Gastroesophageal sphincter (tissue), 4 donors: ENCODE measurements around the gene PPP2R3A. TPM values are rescaled to one million over a fixed set of nuclear protein-coding genes. Genes with fewer than 3 reads are reported as not detected.

Experiments
- ATAC-seq: fragments of 150-250 bp; one replicate; pipeline ENCODE4 v1.9.1; 2016; ENCODE audit warnings: mild to moderate bottlenecking, moderate library complexity
- H3K27ac ChIP-seq, 4 donors: fragments of 200-600 bp; sonication (generic) in 3 of 4; 1 replicate in 3 of 4; 2 replicates in 1 of 4; pipeline ENCODE4 v1.5.1; 2016 to 2019
- H3K27me3 ChIP-seq: fragments of 200-600 bp; sonication (generic); one replicate; pipeline ENCODE4 v1.5.1; 2019
- H3K36me3 ChIP-seq, 2 donors: fragments of 200-600 bp; sonication (generic); one replicate each; pipeline ENCODE4 v1.5.1; 2019; ENCODE audit warnings: control low read depth in 1 of 2
- H3K4me1 ChIP-seq, 3 donors: fragments of 200-600 bp; sonication (generic); 1 replicate in 2 of 3; 2 replicates in 1 of 3; pipeline ENCODE4 v1.5.1; 2016 to 2019; ENCODE audit warnings: control low read depth in 2 of 3
- H3K4me3 ChIP-seq, 2 donors: fragments of 200-600 bp; sonication (generic); one replicate each; pipeline ENCODE4 v1.5.1; 2019; ENCODE audit warnings: mild to moderate bottlenecking in 1 of 2, moderate library complexity in 1 of 2
- H3K9me3 ChIP-seq, 3 donors: fragments of 200-600 bp; sonication (generic); one replicate each; pipeline ENCODE4 v1.5.1; 2017 to 2019; ENCODE audit warnings: control low read depth in 2 of 3
- EP300 ChIP-seq: sonication (generic); formaldehyde crosslinking; IDR thresholded peaks from one replicate; pipeline ENCODE4 v1.6.1; 2017; ENCODE audit warnings: antibody characterized with exemption, mild to moderate bottlenecking
- POLR2A ChIP-seq, 2 donors: fragments of 450-650 bp; IDR thresholded peaks; one replicate each; pipeline ENCODE4 v1.6.1; 2017; ENCODE audit warnings: antibody characterized with exemption in 2 of 2, mild to moderate bottlenecking in 2 of 2, moderate library complexity in 1 of 2
- POLR2AphosphoS5 ChIP-seq: sonication (generic); formaldehyde crosslinking; IDR thresholded peaks from one replicate; pipeline ENCODE4 v1.6.1; 2017; ENCODE audit warnings: antibody characterized with exemption
- WGBS, 2 donors: methylation state at CpG; one replicate each; pipeline ENCODE4 v1.1.5; 2018; ENCODE audit warnings: low coverage in 1 of 2; 5-methylcytosine and 5-hydroxymethylcytosine counted together
- total RNA-seq, 4 donors: library from RNA; depleted of rRNA; stranded (reverse); fragments of >200 nt; gene quantifications; one replicate each; pipeline ENCODE4 v1.1.0, GENCODE V29; 2016
- TF ChIP-seq, protein P1 (sequence below), 4 experiments: fragments of 200-600 bp in 2 of 4; fragments of 450-650 bp in 2 of 4; sonication (generic) in 1 of 4; IDR thresholded peaks; one replicate each; pipeline ENCODE4 v1.5.1; 2017 to 2019; ENCODE audit warnings: antibody characterized with exemption in 4 of 4, mild to moderate bottlenecking in 2 of 4, moderate library complexity in 2 of 4

PPP2R3A gene
- total RNA-seq, 4 donors from 2014 or later: 22.5 to 31.8 (median 27.8) TPM

- 95 to 97% methylated on average over 2 of the region's 2 CpGs for WGBS, 2 donors
- no peaks in the 10 kb centered on the region for H3K27me3 ChIP-seq
- TF ChIP-seq POLR2AphosphoS5: no peak
- no peak for TF ChIP-seq EP300
- no peak for TF ChIP-seq POLR2A (IDR thresholded peaks at IDR 0.05)
- TF ChIP-seq, protein P1, sequence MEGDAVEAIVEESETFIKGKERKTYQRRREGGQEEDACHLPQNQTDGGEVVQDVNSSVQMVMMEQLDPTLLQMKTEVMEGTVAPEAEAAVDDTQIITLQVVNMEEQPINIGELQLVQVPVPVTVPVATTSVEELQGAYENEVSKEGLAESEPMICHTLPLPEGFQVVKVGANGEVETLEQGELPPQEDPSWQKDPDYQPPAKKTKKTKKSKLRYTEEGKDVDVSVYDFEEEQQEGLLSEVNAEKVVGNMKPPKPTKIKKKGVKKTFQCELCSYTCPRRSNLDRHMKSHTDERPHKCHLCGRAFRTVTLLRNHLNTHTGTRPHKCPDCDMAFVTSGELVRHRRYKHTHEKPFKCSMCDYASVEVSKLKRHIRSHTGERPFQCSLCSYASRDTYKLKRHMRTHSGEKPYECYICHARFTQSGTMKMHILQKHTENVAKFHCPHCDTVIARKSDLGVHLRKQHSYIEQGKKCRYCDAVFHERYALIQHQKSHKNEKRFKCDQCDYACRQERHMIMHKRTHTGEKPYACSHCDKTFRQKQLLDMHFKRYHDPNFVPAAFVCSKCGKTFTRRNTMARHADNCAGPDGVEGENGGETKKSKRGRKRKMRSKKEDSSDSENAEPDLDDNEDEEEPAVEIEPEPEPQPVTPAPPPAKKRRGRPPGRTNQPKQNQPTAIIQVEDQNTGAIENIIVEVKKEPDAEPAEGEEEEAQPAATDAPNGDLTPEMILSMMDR (IDR thresholded peaks at IDR 0.05): no peak
- H3K9me3 ChIP-seq: no peaks in the 10 kb centered on the region
- no peak overlapping the region for H3K4me3 ChIP-seq
- ATAC-seq: no peak
- no peaks in the 10 kb centered on the region for H3K36me3 ChIP-seq
- no peak overlapping the region for H3K27ac ChIP-seq
- peaks cover 0 to 43% (median 4%) of the 10 kb centered on the region in 3 donors for H3K4me1 ChIP-seq
Measured at GRCh38 chr3:135987661-135988060, 22.1 kb downstream of the PPP2R3A start.

DNA sequence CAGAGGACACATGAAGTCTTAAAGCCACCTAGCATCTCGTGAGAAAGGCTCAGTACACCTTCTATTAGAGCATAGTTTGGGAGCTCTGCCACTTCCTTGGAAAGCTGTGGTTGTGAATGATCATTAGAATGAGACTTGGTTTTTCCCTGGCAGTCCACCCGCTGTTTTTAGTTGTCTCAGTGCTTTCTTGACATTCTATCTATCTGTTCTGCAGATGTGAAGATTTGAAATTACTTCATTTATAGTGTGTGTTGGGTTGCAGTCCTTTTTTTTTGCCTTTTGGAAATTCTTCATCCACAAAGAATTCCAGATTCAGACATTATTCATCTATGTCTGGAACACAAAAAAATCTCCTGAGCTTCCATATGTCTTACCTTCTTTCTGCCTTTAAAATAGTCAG, 23.7 kb downstream of the PPP2R3A start:
- H3K4me3 ChIP-seq: no peak overlapping the region
- no peaks in the 10 kb centered on the region for H3K27me3 ChIP-seq
- H3K27ac ChIP-seq: no peak overlapping the region
- ATAC-seq: no peak
- WGBS, 2 donors: 31 to 33% methylated on average over 2 of the region's 2 CpGs
- H3K9me3 ChIP-seq: no peaks in the 10 kb centered on the region
- H3K4me1 ChIP-seq: peaks cover 0 to 43% (median 4%) of the 10 kb centered on the region in 3 donors
- no peak for TF ChIP-seq POLR2A (IDR thresholded peaks at IDR 0.05)
- no peak for TF ChIP-seq EP300
- H3K36me3 ChIP-seq: no peaks in the 10 kb centered on the region

DNA sequence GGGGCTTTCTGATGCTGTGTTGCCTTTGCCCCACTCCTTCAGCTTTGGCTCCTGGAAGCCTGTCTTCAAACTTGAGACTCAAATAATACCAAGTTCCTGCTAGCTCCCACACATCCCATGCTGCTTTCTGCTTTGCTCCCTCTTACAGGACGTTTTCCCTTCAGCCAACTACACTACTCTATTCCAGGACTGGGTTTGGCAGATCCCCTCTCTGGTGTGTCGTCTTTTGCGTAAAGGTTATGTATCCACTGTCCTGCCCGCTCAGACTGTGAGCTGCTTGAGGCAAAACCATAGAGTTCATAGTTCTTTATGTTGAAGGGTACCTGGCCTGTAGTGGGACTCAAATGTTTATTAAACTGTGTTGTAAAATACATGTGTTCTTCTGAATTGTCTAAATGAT, 25.4 kb downstream of the PPP2R3A start:
- Histone ChIP-seq H3K36me3 (no peaks in the 10 kb centered on the region), H3K4me3 (no peak overlapping the region), H3K4me1 (peaks cover 0 to 59% (median 4%) of the 10 kb centered on the region in 3 donors), H3K27me3 (no peaks in the 10 kb centered on the region), H3K27ac (peak overlapping the region in 2 of 4 donors; percentile 17 to 33), H3K9me3 (no peaks in the 10 kb centered on the region)
- 43 to 68% methylated on average over 4 of the region's 4 CpGs for WGBS, 2 donors
- no peak for TF ChIP-seq EP300
- no peak for TF ChIP-seq POLR2AphosphoS5
- TF ChIP-seq POLR2A (IDR thresholded peaks at IDR 0.05): no peak
- TF ChIP-seq, protein P1 (IDR thresholded peaks at IDR 0.05): no peak
- ATAC-seq: no peak

DNA sequence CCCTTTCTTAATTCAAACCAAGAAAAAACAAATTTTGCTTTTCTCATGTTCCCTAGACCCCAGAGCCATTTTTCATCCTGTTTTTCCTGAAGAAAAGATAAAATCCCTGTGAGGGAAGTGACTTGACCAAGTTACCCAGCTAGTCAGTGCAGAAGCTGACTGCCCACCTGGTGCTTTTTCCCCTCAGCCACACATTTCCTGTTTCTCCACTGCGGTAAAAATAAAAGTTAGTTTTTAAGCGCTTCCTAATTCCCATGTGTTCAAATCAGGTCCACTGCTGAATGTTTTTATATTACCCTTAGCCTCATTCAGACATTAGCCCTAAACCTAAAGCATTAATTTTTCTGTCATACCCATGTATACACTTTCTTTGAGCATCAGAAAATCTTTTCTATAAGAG, 26.1 kb downstream of the PPP2R3A start:
- H3K4me1 ChIP-seq: peaks cover 0 to 67% (median 6%) of the 10 kb centered on the region in 3 donors
- 32 to 51% methylated on average over 2 of the region's 2 CpGs for WGBS, 2 donors
- no peaks in the 10 kb centered on the region for H3K27me3 ChIP-seq
- peak overlapping the region in 3 of 4 donors; percentile 13 to 57 (median 54) for H3K27ac ChIP-seq
- no peak for TF ChIP-seq POLR2AphosphoS5
- no peak for TF ChIP-seq EP300
- TF ChIP-seq POLR2A (IDR thresholded peaks at IDR 0.05): no peak
- TF ChIP-seq, protein P1 (IDR thresholded peaks at IDR 0.05): no peak
- no peaks in the 10 kb centered on the region for H3K36me3 ChIP-seq
- H3K4me3 ChIP-seq: no peak overlapping the region
- H3K9me3 ChIP-seq: no peaks in the 10 kb centered on the region
- ATAC-seq: no peak

GRCh38 chr3:135992072-135992471, 26.5 kb downstream of the PPP2R3A start:
- H3K4me1 ChIP-seq: peaks cover 0 to 71% (median 6%) of the 10 kb centered on the region in 3 donors
- peak overlapping the region in 3 of 4 donors; percentile 15 to 65 (median 54) for H3K27ac ChIP-seq
- TF ChIP-seq POLR2A (IDR thresholded peaks at IDR 0.05) (no peak), POLR2AphosphoS5 (peak; percentile 67), EP300 (no peak)
- TF ChIP-seq, protein P1 (IDR thresholded peaks at IDR 0.05): no peak
- H3K4me3 ChIP-seq: no peak overlapping the region
- no peaks in the 10 kb centered on the region for H3K36me3 ChIP-seq
- no peaks in the 10 kb centered on the region for H3K27me3 ChIP-seq
- H3K9me3 ChIP-seq: no peaks in the 10 kb centered on the region
- peak; percentile 70 for ATAC-seq
